ENCODE data around the gene MYH1.
"Not testable (repeated sequence)": the region's sequence is repeated elsewhere in the genome, so short reads cannot be mapped to it uniquely, and the experiment has no call there.

MYH1 gene

DNA sequence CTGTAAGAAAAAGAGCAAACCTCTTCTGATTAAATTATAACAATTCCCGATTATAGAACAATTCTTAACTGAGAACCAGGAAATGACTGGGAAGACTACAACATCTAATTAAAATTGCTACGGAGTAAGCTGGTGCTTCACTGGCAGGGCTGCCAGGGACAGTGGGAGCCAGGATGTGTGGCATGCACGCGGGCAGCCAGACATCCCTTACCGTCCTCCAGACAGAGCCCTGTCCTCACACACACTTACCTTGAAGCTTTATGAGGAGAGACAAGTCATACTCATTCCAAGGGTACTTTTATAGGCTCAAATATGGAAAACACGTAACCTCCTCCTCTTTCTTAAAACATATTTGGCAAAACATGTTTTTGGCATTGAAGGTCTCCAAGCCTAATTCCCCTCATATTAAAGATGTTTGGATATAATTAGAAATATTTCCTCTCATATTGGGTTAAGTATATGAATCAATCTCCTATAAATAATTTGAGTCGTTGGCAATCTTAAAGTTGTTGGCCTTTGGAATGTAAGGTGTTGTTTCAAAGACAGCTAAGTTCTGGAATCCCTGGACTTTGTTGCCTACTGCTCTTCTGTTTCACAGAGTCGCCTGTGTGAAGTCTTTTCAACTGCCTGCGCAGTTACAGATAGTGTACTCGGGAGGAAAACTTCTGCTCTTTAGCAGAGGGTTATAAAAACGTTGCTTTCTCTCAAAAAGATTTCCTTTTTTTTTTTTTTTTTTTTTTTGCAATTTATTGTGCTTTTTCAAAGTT lies at the start of gene MYH1:
TSS of gene MYH1 (minus strand) at position 272 of the 767 bp plus-strand sequence. CDS start 1,900 bp downstream, outside the sequence.
- DNase-seq (ENCODE audit: low spot score), result no peak

GRCh38 chr17:10563991-10564660 lies 45.8 kb upstream of the MYH1 start:
- DNase-seq (ENCODE audit: low spot score), result no peak

- no peak for DNase-seq (ENCODE audit: low spot score)
These were observed 39.7 kb upstream of the MYH1 start for GRCh38 chr17:10558049-10558448.

GRCh38 chr17:10557422-10557821 lies 39.1 kb upstream of the MYH1 start:
- DNase-seq (ENCODE audit: low spot score), result no peak

- no peak for DNase-seq (ENCODE audit: low spot score)
These were observed 38.1 kb upstream of the MYH1 start for GRCh38 chr17:10556301-10557005.

DNA sequence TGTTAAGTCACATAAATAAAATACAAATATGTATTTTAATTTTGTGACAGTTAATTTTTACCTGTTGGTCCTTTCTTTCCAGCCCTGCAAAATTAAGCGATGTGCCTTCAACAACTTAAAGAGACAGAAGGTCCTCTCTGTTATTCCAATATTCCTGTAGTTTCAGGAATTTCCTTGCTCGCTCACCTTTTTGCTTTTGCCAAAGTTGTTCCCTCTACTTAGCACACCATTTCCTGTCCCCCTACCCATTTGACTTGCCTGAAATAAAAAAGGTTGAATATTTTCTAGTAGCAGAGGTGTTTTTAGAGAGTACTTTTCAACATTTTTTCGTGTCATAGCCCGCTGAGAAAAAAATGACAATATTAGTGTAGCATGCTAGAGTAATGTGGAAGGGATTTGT lies 31.7 kb upstream of the MYH1 start:
- no peak for DNase-seq (ENCODE audit: low spot score)

- no peak for DNase-seq (ENCODE audit: low spot score)
These were observed 30.9 kb upstream of the MYH1 start, which contains the start of gene MYH2 for GRCh38 chr17:10549096-10549842. Gene MYH2, minus strand, starts transcription at chr17:10549658. Its CDS starts 1,738 bp downstream, at chr17:10547920.

- no peak for DNase-seq (ENCODE audit: low spot score)
These were observed 29.0 kb upstream of the MYH1 start for GRCh38 chr17:10547351-10547750.

DNA sequence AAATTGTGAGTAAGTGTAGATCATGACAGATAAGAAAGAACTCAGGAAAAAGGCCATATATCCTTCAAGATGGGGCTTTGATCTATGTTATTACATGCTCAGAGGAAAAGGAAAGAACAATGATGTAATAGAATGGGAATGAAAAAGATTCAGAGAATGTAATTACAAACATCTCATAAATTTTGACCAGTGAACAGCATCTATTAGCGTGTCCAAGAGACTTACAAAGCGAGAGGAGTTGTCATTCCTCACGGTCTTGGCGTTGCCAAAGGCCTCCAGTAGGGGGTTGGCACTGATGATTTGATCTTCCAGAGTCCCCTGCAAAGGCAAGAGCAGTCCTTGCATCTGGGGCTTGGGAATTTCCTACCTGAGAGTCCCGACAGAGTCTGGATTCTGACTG lies 25.1 kb upstream of the MYH1 start:
- DNase-seq (ENCODE audit: low spot score), result not testable (repeated sequence)

GRCh38 chr17:10541179-10541578 lies 22.8 kb upstream of the MYH1 start:
- DNase-seq (ENCODE audit: low spot score), result not testable (repeated sequence)

GRCh38 chr17:10532026-10532425 lies 13.7 kb upstream of the MYH1 start:
- DNase-seq (ENCODE audit: low spot score), result no peak

DNA sequence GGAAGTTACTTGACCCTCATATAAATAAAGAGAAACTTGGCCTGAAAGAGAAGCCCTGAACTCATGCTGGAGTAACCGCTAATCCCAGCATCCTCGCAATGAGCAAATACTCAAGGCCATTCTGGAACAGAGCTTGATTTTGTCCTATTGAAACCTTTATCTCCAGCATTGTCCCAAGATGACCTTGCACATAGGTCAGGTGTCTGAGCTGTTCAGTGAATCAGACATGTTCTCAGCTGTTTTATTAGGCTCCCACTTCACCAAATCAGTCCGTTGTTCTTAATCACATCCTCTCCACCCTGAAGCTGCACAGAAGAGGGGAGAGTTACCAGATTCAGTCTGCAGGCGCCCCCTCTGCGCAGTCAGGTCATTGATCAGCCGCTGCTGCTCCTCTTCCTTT lies 9.1 kb upstream of the MYH1 start:
- DNase-seq (ENCODE audit: low spot score), result no peak

GRCh38 chr17:10526517-10526916 lies 8.2 kb upstream of the MYH1 start:
- DNase-seq (ENCODE audit: low spot score), result no peak

DNA sequence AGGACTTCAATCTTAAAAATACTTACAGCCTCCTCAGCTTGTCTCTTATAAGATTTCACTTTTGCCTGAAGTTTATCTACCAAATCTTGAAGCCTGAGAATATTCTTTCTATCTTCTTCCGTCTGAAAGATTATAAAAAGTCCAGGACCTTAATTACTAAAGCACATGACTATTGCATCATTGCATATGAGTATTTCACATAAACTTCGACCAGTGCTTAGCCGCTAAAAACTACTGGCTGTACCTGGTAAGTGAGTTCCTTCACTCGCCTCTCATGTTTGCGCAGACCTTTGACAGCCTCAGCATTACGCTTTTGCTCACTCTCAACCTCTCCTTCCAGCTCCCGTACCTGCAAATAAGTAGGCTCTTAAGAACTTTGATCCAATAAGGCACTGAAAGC lies 4.7 kb upstream of the MYH1 start:
- no peak for DNase-seq (ENCODE audit: low spot score)

DNA sequence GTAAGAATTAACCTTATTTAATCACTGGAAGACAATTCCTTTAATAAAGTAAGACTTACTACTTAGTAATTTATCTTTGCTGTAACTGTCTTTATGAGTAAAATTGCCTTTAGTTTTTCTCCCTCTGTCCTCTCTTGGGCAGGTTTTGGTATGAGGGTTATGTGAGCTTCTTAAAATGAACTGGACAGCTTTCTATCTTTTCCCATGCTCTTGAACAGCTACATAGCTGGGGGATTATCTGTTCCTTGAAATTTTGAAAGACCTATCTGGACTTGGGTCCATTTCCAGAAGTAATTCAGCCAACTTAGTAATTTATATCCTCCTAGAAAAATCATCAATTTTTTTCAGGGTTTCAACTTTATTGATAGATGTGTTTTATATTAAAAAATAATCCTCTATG lies 3.6 kb upstream of the MYH1 start:
- no peak for DNase-seq (ENCODE audit: low spot score)

DNA sequence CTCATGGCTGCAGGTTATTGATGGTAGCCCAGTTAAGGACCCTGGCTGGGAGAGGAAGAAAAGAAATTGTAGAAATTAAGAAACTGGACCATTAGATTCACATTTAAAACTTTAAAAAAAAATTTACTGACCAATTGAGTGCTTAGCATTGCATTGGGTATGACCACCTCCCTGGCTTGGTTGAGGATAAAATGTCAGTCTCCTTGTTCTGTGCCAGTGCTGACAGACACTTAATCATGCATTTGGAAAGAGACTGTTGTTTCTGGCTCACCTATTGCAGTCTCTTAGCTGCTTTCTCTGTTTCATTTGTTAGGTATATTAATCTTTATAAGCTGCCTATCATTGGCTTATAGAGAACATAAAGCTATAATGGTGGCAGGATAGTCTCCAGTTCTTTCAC lies 1.7 kb downstream of the MYH1 start:
- no peak for DNase-seq (ENCODE audit: low spot score)

DNA sequence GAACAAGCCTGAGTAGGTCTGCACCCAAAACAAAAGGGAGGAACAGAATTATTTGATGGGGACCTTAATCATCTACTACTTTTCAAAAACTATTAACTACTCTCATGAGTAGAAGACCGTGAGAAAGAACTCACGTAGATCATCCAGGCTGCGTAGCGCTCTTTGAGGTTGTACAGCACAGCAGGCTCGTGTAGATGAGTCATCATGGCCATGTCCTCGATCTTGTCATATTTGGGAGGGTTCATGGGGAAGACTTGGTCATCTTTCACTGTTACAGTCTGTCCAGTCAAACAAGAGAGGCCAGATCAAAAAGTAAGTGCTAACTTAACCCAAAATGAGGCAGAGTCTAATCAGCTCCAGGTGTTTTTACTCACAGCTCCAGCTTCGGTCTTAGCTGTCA lies 2.3 kb downstream of the MYH1 start:
- DNase-seq (ENCODE audit: low spot score), result no peak

DNA sequence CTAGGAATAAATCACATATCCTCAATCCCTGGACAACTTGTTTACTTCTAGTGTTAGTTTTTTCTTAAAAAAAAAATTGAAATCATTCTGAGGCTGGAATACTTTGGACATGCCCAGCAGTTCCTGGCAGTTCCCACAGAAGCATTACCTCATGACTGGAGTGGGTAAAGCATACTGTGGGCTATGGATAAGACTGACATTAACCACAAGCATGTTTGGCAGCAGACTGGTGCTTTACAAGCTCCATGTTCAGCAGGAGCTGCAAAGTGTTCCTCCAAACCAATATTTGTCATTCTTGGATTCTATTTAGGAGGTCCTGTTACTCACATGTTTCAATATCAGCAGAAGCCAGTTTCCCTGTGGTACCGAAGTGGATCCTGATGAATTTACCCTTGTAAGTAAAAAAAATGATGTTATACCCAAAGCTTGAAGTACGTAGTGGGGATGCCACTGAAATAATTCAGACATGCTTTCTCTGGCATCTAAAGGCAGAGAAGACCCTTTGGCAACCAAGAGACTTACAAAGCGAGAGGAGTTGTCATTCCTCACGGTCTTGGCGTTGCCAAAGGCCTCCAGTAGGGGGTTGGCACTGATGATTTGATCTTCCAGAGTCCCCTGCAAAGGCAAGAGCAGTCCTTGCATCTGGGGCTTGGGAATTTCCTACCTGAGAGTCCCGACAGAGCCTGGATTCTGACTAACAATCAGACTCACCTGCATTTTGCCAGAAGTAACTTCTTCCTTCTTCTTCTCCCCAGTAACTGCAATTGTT lies 4.9 kb downstream of the MYH1 start:
- no peak for DNase-seq (ENCODE audit: low spot score)

GRCh38 chr17:10512856-10513255 lies 5.5 kb downstream of the MYH1 start:
- no peak for DNase-seq (ENCODE audit: low spot score)

DNA sequence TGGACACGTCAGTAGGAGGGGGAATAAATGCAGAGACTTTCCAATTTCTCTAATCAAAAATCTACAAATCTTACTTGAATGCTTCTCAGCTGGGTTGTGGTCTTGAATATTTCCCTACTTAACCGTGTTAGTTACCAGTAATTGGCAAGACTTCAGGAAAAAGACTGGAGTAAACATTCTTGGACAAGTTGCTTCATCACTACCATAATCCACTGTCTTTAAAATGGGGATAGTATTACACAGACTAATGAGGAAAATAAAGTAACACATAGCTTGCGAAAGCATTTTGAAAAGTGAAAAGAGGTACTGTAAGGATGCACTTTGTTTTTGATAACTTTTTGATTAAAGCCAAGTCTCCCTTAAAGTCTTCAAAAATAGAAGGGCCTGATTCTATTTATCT lies 18.4 kb downstream of the MYH1 start:
- DNase-seq (ENCODE audit: low spot score), result no peak

GRCh38 chr17:10492004-10492403 lies 26.3 kb downstream of the MYH1 start:
- DNase-seq (ENCODE audit: low spot score), result no peak

Measured in hematopoietic multipotent progenitor cell treated with erythropoietin and hydrocortisone succinate and interleukin-3 and kit ligand, for 15 days (in vitro differentiated cells).